Adrenal gland (tissue), 5 donors: Measurements from ENCODE around the gene STON2.

Source experiments
- CTCF ChIP-seq, 6 experiments: fragments of 450-650 bp in 4 of 6; fragments of 200-600 bp in 2 of 6; sonication (generic) in 1 of 6; IDR thresholded peaks; 1 replicate in 5 of 6; 2 replicates in 1 of 6; pipeline versions ENCODE4 v1.5.1 to v1.8.0; 2016 to 2021; ENCODE audit warnings: antibody characterized with exemption in 6 of 6, mild to moderate bottlenecking in 2 of 6, moderate library complexity in 1 of 6
- POLR2A ChIP-seq, 2 donors: fragments of 450-650 bp; IDR thresholded peaks; one replicate each; pipeline ENCODE4 v1.6.1; 2017; ENCODE audit warnings: antibody characterized with exemption in 2 of 2, mild to moderate bottlenecking in 2 of 2, moderate library complexity in 1 of 2
- donor health status: DM: no; HTN: no; CAD: no.

- TF ChIP-seq CTCF (IDR thresholded peaks at IDR 0.05), result no peak
- no peak for TF ChIP-seq POLR2A (IDR thresholded peaks at IDR 0.05)
Observed at GRCh38 chr14:81268016-81268416, 132.1 kb downstream of the STON2 start.
